AG08396 (cell line): ENCODE measurements around the gene SPINK6.
A peak's percentile ranks its signal among the peaks of the same experiment; 100 is the strongest.

Experiments used
- DNase-seq: peaks from one replicate; pipeline ENCODE4 v3.0.0; 2012; ENCODE audit warnings: low spot score, mixed read lengths

The SPINK6 gene, protein sequence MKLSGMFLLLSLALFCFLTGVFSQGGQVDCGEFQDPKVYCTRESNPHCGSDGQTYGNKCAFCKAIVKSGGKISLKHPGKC

DNA sequence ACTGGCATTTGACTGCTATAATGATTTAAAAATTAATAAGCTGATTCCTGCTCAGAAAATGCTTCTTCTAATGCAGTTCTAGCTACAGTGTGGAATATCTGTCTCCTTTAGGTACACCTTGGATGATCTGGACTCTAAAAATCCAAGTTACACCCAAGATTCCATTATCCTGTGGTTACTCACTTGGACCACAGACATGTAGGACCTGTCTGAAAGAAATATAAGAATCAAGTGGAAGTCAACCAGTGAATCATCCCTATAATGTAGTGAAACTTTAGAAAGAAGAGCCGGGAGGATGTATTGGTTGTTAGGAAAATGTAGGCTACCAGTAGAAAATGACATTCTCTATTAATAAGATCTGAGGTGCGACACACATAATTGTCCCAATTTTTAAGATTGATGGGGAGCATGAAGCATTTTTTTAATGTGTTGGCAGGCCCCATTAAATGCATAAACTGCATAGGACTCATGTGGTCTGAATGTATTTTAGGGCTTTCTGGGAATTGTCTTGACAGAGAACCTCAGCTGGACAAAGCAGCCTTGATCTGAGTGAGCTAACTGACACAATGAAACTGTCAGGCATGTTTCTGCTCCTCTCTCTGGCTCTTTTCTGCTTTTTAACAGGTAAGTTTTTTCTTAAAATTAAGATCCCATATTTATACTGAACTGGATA, at the start of gene SPINK6:
SPINK6 (plus strand) TSS at position 512 of the 673 bp plus-strand sequence; CDS start at position 567, 55 bp downstream.
- DNase-seq = no peak

DNA sequence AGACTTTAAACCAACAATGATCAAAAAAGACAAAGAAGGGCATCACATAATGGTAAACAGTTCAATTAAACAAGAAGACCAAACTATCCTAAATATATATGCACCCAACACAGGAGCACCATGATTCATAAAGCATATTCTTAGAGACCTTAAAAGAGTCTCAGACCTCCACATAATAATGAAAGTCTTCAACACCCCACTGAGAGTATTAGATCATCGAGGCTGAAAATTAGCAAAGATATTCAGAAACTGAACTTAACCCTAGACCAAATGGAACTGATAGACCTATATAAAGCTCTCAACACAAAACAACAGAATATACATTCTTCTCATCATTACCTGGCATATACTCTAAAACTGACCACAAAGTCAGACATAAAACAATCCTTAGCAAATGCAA, 46.2 kb upstream of the SPINK6 start:
- no peak for DNase-seq

DNA sequence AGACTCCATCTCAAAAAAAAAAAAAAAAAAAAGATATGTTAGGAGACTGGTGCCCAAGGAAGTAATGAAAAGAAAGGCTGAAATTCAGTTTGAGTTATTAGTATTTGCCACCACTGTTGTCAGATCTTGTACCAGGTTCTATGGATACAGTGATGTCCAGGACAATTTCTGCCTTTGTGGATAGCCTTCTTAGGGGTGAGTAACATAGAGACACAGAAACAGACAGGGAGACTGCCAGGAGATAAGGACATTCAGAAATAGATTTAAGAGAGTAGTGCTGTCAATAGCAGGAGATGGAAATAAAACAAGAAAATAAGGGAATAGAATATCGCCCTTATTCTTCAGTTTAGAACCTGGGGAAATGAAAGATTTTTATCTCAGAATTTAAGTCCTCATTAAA, 40.8 kb upstream of the SPINK6 start:
- no peak for DNase-seq

DNA sequence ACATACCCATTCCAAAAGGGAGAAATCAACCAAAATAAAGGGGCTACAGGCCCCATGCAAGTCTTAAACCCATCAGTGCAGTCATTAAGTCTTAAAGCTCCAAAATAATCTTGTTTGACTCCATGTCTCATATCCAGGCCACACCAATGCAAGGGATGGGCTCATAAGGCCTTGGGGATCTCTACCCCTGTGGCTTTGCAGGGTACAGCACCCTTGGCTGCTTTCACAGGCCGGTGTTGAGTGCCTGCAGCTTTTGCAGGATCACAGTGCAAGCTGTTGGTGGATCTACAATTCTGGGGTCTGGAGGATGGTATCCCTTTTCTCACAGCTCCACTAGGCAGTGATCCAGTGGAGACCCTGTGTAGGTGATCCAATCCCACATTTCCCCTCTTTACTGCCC, 39.5 kb upstream of the SPINK6 start:
- no peak for DNase-seq

DNA sequence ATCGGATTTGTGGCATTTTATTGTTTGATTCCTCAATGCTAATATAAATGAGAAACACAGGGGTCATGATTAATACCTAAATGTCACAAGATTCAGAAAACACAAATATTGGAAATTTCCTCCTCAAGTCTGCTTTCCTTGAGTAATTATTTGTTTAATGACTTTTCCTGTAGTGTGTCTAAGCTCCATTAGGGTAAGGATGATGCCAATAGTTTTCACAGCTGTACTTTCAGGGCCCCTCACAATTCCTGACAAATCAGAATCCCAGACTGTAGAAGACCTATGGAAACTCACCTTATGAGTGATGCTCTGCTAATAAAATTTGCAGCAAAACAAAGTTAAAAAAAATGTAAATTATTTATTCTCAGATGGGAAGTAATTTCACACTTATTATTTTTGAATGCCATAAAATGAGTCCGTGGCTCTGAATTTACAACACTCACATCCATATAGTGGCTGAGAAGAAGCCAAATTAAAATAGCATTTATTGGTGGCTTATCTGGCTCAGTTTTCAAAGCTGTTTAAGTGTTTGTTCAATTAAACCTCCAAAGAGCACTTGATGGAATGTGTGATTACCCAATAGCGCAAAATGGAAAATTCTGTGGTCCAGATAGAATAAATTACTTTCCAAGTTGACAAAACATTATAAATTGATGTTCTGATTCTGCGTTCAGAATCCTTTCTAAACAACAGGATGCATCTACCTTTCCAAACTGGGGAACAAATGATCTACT, 36.1 kb upstream of the SPINK6 start:
- DNase-seq = no peak

DNA sequence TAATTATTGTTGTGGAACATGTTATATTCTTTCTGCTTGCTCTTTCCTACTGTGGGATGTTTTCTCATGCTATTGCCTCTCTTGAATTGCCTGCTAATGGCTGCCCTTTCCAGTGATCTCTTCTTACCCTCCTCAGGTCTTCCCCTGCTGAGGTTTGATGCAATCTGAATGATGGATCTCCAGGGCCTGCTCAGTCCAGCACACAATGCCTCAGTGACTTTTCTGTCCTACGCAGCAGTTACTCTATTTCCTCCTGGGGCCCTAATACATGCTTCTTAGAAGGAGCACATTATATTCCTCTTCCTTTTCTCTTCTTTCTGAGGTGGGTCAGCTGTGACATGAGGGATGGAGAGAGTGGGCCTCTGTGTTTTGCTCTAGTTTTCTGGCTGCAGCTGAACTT, 34.6 kb upstream of the SPINK6 start, which contains the start of gene SPINK14:
SPINK14 (plus strand) TSS at position 301 of the 400 bp plus-strand sequence. CDS start 1,187 bp downstream, outside the sequence.
- no peak for DNase-seq

DNA sequence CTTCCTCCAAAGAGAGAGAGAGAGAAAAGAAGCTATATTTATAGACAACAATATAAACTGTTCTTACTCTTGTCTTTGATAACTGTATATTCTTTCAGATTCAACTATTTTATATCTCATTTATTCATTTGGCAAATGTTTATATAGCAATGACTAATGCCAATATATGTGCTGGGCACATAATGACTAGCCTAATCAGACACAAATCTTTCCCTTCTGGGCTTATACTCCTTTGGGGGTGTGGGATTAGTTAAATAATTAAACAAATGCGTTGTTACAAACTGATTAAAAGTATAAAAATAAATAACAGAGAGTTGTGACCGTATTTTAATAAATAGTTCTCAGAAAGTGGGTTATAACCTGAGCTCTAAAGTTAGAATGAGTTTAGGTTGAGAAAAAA, 30.5 kb upstream of the SPINK6 start:
- DNase-seq = no peak

DNA sequence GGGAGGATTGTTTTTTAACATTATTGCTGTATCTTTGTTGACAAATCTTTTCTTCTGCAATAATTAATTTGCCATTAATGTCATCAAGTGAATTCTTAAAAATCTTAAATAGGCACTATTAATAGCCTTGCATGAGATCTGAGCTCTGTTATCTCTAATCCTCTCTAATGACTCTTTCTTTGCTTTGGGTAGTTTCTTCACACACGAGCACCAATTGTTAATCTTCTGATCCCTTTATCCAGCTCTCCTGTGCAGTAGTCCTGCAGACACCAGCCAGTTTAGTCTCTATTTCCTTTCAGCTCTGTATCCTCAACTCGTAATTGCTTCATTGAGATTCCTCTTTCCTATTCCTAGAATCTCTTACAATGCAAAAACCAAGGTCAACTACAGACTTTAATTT, 26.4 kb upstream of the SPINK6 start:
- no peak for DNase-seq

DNA sequence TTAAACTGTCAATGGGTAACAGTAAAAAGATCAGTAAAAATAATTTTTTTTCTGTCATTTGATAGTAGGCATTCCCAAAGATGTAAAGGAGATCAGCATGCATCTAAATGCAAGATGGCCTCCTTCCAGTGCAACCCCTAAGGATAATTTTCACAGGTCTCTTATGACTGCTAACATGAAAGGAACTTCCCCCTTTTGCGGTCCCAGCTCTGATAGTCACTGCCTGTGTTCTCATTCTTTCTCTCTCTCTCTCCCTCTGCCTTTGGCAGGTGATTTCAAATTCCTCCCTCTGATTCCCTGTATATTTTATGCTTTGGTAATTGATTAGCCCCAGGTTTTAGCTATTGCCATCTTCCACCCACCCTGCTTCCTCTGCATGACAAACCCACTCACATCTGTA, 25.6 kb upstream of the SPINK6 start:
- no peak for DNase-seq

DNA sequence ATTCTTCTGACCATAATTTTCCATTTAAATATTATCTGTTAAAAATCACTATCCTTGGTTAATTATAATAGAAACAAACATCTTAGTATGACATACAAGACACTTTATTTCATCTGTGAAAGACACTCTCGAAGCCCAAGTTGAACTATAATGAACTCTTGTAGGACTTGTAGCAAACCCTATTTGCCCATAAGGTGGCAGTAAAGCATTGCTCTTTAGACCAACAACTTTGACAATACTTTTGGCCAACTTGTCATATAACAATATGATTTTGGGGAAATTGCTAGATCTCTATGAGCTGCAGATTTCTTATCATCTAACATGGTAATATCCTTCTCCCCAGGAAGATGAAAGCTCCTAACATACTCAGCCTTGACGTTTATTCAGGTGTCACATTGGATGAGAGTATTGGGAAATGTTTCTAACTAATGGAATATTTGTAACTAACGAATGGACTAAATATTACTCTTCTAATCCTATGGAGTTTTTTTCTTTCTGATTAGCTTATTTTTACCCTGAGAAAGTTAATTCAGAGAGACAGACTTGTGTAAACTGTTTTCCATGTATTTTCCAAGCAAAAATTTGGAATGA, 23.5 kb upstream of the SPINK6 start:
- peak; percentile 4 for DNase-seq

DNA sequence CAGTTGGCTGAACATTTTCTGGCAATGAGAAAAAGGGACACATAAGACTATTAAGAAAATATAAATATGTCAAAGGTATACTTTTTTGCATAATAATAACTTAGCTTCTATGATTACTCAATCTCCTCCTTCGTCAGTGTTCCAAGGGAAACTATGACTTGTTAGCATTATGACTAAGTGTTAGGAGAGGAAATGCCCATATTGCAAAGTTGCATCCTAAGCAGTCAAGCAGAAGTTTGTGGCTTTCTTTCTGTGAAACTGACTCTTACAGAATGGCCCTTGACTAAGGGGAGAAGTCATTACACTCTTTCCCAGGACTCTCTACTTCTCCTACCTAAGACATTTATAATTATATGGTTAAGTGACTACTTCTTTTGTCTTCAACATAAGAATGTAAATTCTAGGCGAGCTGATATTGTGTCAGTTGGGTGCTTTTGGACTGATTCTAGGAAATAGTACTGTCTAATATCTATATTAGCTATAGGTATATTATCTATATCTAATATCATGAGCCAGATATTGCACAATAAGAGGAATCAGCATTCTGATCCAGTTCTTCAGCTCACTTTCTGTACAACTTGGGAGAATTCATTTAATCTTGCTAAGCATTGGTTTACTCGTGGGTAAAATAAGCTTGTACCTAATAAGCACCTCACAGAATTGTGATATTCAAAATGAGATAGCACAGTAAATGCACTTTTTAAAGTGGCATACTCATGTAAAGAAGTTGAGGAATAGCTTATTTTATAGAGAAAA, 16.4 kb upstream of the SPINK6 start:
- peak; percentile 2 for DNase-seq

DNA sequence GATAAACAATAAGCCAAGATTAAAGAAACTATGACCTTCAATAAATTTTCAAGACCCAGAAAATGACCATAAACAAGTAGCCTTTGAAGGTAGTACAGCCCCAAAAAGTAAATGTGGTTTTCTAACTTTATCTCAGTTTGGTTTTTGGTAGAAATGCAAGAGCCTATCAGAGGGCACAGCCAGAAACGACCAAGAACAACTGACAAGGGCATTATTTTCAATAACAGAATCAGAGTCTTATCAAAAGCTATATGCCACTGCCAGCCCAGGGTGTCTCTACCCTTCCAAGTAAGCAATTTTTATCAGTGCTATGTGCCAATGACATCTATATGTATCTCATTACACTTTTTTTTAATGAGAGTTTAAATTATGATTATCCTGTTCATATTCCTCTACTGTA, 11.8 kb upstream of the SPINK6 start:
- DNase-seq = no peak

DNA sequence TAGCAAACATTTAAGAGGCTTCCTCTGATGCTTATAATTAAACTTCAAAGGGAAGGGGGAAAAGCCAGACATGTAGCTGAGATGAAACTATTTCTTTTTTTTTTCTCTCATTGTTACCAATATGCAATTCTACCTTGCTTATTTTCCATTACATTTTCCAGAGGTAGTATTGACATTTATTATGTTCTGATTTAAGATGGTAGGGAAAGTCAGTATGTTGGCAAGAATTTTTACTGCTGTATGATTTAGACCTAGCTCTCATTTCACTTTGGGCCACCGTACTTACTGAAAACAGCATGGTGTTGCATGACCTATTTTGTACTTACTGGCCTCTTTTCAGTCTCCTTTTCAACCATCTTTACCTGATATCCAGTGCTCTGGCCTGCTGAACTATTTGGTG, 9.6 kb upstream of the SPINK6 start:
- no peak for DNase-seq

DNA sequence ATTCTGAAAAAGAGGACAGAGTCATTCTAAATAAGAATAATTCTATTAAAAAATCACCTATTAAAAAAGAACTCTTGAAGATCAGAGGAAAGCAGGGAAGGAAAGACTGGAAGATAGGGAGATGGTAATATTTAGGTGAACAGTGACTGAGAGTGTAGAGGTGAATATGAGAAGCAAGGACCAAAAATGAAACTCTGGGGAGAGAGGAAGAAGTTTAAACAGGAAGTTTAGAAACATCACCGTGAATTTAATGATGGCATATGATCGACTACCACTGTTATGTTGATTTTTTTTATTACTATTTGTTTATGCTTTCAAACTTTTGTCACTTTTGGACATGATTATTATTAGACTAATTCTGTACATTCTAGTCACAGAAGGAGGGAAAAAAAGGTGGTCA, 1.7 kb upstream of the SPINK6 start:
- DNase-seq = no peak

DNA sequence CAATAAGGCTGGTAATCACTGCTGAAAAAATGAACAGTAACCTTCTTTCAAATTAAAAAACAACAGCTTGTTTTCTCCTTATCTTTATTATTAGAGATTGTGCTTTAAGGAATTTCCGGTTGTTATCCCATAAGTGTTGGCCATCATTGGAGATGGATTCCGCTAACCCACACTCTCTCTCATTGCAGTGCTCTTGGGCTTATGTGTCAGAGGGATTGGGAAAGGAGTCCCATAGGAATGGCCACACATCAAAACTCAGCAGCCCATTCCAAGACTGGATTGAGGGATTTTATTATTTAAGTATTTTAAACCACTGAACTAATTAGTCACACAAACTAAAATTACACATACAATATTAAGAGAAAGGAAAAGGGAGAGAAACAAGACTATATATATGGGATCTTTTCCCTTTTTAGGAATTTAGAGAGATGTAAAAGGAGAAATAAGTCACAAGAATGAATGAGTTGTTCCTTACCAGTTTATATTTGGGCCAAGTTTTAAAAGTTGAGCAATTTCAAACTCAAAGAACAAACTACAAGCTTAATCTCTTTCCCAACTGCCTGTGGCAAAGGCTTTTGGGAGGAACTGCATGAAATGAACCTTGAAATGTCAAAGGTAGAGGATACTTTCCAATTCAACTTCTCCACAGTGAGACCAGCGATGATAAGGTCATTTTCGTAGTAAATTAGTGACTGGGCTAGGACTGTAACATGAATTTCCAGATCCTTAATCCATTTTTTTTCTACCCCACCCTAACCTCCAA, 2.4 kb downstream of the SPINK6 start:
- no peak for DNase-seq

DNA sequence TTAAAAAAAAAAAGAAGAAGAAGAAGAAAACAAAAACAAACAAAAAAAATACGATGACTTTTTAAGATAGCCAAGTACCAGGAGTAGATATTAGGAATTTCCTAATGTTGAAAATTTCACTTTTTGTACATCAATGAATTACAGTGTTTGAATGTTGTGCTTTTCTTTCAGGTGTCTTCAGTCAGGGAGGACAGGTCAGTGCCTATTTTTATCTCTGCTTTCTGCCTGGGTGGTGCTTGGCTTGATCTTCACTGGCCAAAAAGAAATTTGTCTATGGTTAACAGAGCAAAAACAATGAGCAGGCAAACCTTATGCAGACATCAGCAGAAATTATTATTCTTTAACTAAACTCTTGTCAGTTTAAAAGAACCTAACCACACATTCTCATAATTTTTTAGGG, 3.0 kb downstream of the SPINK6 start:
- no peak for DNase-seq

DNA sequence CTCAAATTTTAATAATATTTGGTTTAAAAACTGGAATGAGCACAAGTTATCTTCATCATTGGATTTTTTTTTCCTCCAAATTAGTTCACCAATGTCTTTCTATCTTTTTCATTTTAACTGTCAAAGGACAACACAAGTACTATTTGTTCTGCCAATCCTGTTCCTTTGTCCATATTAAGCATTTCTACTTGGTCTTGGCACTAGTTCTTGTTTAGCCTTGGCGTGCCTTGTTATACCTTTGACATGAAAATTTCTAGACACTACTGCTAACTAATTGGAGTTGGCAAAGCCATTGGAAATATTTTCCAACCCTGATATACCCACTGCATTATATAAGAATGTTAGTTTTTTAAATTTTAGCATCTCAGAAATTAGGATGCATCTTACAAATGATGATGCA, 3.8 kb downstream of the SPINK6 start:
- DNase-seq = no peak

DNA sequence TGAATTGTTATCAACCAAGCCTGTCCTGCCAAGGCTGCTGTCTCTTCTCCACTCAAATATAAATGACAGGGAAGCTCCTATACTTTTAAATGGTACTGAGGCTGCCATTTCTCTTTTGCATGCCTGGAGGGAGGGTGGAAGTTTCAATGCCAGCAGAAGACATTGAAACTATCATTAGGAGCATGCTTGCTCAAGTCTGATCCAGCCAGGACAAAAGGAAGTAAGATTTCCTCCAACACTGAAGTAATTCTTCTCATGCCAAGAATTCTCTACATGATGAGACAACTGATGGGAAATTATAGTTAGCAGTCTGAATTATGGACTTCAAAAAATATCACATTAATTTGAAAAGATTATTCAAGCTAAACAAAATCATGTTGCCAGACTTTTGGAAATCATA, 5.4 kb downstream of the SPINK6 start:
- DNase-seq = no peak

DNA sequence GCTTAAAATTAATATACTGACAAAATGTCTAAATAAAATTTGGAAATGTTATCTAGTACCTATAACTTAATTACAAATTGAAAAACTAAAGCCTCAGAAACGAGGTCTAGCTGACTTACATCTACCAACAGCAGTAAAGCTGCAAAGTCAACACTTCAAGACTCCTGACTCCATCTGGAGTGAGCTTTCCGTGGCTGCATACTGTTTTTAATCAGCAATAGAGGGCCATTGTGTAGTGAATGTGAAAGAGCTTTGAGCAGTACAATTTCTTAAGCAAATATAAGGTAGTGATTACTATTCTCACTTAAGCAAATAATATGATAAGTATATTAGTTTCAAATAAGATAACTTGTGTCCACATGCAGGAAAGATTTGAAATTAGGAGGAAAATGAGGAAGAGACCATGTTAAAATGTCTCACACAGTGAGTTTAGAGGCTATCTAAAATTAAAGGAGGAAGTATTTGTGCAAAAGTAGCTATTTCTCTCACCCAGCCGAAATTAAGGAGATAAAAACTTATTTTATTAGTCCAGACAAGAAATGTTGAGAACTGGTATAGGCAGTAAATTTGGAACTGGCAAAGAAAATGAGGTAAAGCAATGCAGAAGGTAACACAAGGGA, 6.4 kb downstream of the SPINK6 start:
- DNase-seq = no peak

DNA sequence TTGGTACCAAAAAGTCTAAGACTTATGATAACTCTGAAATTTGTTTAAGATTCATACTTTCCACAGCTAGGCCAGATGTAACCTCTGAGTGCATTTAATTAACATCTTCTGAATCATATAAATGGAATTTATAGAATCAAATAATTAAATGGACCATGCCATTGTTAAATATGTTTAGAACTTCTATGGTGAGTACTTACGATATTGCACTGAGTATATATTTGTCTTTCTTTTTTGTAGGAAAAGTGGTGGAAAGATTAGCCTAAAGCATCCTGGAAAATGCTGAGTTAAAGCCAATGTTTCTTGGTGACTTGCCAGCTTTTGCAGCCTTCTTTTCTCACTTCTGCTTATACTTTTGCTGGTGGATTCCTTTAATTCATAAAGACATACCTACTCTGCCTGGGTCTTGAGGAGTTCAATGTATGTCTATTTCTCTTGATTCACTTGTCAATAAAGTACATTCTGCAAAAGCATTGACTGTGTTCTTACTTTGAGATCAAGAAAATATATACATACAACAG, 11.9 kb downstream of the SPINK6 start:
- no peak for DNase-seq

DNA sequence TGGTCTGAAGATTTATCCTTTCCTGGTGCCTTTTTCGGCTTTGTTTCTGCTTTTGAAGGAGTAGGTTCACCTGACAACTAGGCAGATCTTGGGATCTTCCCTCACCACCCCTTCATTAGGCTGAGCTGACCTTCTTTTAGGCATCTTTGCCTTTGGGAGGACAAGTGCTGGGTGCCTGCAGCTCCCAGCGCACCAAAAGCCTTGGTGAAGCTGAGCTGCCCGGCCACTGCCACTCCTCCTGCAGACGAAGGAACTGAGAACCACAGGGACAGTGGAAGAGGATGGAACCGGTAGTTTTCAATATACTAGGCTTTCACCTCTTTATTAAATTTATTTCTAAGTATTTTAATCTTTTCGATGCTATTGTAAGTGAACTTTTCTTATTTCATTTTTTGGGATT, 18.7 kb downstream of the SPINK6 start:
- no peak for DNase-seq
